HG03521 (cell line): ENCODE measurements around the gene PRPH.
"Not testable (repeated sequence)": the region's sequence is repeated elsewhere in the genome, so short reads cannot be mapped to it uniquely, and the experiment has no call there.

ENCODE experiments used
- ATAC-seq: cut with Tn5 transposase; IDR thresholded peaks from one replicate; pipeline ENCODE4 v1.9.1; 2021; ENCODE audit warnings: mild to moderate bottlenecking, moderate library complexity; ENCODE audit not compliant: unreplicated experiment

The PRPH gene

DNA sequence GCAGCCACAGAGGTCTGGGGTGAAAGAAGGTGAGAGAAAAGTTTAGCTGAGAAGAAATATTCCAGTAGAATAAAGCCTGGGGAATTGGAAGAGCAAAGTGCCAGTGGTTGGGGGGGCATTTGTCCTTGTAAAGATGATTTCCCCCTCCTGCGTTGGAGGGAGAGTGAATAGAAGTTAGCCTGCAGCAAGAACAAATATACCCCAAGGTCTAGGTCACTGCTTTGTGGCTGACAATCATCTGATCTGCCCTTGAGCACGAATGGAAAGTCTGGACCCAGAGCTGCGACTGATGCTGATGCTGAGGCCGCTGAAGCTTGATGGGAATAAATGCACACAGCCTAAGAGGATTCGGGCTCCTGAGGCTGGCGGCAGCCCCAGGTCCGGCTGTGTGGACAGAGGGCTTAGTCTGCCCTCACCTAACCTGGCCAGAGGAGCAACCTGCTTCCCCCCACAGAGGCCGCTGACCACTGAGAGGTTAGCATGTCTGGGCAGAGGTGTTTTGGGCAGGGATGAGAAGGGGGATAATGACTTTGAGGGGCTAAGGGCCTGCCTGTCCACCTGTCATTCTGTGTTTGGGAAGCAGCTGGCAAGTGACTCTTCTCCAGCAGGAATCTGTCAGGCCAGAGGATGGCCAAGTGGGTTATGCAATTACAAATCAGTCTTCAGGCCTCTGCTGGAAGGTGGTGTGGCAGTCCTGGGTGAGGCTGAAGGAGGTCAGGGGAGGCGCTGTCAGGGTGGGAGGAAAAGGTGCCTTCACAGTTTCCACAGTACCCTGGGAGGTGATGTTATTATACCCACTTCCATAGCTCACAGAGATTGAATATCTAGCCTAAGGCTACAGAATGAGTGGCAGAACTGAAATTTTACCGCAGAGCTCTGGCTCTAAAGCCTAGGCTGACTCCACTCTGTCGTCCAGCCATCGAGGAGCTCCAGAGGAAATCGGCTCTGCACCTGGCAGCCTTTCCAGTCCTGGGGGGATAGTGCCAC, 18.4 kb upstream of the PRPH start:
- ATAC-seq: no peak

DNA sequence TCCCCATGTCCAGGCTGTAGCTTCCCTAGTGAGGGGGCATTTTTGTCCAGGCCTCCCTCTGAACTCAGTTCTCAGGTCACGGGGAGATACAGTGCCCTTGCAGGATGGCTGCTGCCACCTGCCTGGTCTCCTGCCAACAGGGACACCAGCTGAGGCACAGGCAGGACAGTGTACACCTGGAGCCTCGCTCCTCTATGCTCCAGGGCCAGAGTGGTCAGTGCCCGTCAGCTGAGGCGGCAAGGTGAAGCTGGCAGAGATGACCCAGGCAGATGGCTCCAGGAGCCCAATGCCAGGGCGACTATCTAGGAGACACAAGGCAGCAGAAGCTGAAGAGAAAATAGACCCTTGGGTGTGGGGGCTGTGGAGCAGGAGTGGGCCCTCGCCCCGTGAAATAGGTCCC, 17.5 kb upstream of the PRPH start:
- ATAC-seq: no peak

DNA sequence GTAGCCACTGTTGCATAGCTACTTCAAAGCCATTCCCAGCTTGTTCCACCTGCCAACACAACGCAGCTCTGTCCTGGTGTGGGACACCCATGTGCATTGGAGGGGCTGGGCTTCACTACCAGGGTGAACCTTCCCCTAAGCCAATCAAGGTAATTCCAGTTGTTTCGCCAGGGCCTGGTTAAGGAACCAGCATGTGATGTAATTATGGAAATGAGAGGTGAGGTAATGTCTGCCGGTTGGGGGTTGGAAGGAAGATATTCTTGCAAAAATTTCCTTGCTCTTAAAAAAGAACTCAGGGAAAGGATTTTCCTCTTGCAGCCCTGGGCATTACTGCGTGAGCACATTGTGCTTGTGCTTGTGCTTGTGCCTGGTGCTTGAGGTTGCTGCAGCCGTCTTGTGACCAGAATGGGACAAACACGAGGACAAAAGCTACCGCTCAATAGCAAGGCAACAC, 15.2 kb upstream of the PRPH start:
- ATAC-seq: no peak

DNA sequence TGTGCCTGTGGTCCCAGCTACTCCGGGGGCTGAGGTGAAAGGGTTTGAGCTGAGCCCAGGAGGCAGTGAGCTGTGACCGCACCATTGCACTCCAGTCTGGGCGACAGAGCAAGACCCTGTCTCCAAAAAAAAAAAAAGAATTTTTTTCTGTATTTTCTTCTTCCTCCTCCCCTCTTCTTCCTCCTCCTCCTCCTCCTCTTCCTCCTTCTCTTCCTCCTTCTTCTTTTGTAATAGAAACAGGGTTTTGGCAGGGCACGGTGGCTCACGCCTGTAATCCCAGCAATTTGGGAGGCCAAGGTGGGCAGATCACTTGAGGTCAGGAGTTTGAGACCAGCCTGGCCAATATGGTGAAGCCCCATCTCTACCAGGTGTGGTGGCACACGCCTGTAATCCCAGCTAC, 14.4 kb upstream of the PRPH start:
- ATAC-seq: not testable (repeated sequence)

DNA sequence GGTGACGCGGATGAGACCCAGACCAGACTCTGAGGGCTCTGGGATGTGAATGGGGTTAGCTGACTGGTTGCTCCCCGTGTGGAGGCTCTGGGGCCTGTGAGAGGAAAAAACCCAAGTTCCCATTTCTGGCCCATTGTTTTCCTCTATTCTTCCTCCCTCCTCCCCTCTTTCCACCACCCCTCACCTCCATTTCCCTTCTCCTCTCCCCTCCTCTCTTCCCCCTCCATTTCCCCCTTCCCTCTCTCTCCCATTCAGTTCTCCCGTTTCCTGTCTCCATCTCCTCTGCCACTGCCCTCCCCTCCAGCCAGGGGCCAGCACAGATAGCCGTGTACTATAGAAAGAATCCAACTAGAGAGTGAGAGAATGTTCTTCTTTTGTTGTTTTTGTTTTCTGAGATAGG, 12.6 kb upstream of the PRPH start:
- ATAC-seq: no peak

DNA sequence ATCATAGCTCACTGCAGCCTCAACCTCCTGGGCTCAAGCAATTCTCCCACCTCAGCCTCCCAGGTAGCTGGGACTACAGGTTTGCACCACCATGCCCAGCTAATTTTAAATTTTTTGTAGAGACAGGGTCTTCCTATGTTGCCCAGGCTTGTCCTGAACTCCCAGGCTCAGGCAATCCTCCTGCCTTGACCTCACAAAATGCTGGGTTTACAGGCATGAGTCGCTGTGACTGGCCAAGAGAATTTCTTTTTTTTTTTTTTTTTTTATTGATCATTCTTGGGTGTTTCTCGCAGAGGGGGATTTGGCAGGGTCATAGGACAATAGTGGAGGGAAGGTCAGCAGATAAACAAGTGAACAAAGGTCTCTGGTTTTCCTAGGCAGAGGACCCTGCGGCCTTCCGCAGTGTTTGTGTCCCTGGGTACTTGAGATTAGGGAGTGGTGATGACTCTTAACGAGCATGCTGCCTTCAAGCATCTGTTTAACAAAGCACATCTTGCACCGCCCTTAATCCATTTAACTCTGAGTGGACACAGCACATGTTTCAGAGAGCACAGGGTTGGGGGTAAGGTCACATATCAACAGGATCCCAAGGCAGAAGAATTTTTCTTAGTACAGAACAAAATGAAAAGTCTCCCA, 12.1 kb upstream of the PRPH start:
- ATAC-seq: not testable (repeated sequence)

DNA sequence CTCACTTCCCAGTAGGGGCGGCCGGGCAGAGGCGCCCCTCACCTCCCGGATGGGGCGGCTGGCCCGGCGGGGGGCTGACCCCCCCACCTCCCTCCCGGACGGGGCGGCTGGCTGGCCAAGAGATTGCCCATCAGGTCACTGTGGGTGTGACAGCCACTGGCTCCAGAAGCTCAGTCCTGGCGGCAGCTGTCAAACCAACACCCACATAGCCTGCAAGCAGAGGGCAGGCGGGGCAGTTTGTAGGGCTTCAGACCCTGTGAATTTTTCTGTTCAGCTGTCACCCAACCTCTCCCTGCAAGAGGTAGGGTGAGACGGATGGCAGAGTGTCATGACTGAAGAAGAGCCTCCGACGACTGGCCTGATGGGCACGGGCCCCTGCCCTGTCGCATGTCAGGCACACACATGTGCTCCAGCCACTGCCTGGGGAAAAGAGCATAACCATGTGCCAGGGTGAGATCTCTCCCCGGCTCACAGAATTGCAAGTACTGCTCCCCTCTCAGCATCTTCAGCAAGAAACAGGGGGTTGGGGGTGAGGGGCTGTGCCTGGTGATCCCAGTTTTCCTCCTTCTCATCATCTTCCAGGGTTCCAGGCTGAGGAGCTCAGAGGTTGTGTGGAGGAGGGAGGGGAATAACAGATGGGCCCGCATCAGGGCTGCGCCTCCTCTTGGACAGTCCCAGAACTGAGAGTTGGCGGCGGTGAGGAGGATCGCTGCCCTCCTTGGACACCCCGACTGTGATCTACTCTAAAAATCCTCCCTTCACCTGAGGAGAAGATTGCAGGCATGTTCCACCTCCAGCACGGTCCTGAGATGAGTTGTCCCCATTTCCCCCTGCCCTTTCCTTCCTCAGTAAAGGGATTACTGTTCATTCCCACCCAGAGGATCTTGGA, 11.2 kb upstream of the PRPH start:
- no peak for ATAC-seq

DNA sequence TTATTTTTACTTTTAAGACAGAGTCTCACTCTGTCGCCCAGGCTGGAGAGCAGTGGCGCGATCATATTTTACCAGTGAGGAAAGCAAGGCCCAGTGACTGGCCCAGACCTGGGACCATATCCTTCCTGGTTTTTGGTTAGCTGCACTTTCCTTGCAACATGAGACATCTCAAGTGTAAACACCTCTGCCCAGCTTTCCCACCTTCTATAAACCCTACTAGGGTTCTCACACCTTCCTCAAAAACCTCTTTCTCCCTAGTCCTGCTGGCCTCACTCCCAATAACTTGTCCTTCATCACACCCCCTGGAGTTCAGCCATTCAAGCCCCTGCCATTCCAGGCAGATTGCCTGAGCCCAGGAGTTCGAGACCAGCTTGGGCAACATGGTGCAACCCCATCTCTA, 10.3 kb upstream of the PRPH start:
- ATAC-seq: no peak

DNA sequence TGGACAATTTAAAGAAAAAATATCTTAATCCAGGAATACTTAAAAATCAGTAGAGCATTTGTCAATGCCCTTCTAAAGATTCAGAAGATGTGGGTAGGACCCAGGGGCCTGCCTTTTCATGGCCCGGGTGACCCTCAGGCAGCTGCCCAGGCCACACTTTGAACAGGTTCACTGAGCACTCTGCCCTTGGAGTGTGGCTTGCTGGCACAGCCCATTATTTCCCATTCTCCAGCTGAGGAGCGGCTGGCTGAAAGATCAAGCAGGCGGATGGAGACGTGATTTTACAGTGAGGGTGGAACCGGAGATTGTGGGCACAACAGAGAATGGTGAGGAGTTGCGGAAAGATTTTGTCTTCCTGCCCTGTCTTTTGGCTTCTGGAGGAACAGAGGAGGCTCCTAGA, 7.1 kb upstream of the PRPH start:
- ATAC-seq: no peak

DNA sequence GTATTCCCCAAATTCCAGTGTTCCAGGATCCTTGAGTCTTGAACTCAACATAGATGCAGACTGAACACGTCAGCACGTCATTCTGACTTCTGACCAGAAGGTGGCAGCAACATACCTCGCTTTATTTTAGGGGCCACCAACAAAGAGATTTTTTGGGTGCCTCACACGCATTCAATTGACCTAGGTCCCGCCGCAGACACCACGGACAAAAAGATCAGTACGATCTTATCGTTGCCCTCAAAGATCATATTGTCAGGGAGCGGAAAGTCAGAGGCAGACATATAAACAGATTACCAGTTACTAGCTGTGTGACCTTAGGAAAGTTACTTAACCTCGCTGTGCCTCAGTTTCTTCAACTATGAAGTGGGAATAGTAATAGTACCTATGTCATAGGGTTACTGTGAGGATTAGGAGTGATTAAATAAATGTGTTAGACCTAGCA, 6.5 kb upstream of the PRPH start:
- no peak for ATAC-seq

DNA sequence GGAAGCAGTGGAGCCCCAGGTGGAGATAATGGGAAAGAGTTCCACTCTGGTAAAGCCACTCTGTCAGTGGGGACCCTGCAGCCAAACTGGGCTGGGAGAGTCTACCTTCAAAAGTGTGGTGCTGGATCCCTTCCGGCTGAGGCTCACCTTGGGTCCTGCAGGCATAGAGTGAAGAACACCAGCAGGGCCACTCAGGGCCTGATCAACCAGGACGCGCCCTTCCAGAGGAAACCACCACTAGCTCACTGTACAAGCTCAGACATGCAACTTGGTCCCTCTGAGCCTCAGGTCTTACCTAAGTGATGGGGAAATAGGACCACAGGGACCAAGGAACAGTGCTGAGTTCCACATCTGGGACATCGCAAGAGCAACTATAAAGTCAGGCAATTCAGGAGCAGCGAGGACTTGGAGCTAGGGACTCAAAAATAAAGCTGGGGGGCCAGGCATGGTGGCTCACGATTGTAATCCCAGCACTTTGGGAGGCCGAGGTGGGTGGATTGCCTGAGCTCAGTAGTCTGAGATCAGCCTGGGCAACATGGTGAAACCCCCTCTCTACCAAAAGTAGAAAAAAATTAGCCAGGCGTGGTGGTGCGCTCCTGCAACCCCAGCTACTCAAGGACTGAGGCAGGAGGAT, 5.9 kb upstream of the PRPH start:
- ATAC-seq: no peak

DNA sequence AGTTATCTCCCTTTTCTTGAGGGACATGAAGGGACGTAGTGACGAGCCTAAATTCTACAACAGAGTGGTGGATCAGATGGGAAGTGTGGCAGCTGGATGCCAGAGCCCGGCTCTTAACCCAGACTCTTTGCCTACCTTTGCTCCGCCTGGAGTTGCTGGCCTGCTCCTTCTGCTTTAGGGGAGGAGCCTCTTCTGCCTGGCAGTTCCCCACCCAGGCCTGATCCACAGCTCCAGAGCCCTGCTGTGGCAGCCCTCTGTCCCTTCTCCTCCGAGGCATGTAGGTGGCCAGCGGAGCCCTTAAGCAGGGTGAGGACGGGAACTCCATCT, 2.3 kb upstream of the PRPH start:
- ATAC-seq: no peak

DNA sequence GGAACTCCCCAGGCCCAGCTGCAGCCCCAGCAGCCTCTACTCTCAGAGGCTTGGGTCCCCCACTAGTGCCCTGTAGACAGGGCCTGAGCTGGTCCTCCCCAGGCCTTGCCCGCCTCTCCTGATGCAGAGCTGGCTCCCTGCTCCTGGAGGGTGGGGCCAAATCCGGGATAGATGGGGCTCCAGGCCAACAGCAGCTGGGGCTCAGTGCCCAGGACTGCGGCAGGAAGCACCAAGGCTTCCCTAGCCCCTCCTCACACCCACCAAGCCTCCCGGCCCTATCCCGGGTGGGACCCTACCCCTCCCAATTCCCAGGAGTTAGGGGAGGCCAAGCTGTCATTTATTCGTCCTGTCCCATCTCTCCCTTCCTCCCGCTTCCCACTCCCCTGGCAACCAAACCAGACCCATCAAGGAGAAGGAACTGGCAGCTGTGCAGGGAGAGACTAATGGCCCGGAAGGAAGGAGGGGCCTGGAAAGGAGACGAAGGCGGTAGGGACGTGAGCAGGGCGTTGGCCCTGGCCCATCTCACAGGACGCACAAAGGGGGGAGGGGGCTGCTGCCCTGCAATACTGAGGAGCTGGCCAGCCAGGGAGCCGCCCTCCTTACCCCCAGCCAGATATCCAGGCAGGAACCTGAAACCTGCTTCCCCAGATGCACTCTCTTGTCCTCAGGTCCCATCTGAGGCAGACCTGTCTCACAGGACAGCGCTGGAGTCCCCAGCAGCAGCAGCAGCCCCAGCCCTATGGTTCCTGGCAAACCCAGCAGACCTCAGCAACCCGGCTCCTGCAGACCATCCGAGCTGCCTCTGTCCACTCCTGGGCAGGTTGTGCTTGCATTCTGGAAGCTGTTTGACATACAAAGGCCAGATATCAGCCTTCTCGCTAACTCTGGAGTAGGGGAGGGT, 1.6 kb upstream of the PRPH start:
- no peak for ATAC-seq

DNA sequence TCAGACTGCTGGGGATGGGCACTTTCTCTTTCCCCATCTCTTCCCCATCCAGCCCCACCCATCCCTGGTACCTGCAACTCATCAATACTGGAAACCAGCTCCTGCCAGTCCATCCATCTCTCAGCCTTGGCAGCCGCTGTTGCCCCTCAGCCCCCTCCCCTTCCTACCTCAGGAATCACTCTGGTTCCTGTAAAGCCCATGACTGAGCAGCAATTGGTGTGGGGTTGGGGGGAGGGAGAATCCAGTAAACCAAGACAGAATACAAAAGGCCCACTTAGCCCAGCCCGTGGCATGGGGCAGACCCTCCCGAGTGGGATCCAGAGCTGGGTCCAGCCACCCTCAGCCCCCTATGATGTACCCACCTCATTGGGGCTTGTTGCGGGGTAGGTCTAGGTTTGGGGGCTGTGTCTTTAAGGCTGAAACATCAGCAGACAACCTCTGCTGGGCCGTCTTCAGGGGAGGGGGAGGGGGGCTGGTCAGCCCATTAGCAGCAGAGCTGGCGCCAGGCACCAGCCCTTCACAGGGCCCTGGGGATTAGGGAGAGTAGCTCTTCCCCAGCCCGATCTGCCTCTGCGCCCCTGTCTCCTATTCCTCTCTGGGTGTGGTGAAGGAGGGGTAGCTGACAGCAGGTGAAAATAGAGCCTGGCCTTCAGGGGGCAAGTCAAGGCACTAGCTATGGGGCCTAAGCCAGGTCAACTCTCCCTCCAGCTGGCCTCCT, 702 bp upstream of the PRPH start:
- ATAC-seq: no peak

DNA sequence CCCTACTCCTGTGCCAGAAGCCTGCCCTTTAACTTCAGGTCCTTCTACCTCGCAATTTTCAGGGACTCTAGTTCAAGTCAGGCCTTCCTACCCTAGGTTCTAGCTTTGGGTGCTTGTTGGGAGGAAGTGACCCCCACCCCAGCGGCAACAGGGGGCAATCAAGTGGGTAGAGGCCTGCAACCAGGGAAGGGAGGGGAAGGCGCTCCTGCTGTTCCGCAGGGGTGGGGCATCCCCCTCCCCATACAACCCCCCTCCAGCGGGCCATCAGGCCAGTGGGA, 204 bp upstream of the PRPH start:
- ATAC-seq: no peak

DNA sequence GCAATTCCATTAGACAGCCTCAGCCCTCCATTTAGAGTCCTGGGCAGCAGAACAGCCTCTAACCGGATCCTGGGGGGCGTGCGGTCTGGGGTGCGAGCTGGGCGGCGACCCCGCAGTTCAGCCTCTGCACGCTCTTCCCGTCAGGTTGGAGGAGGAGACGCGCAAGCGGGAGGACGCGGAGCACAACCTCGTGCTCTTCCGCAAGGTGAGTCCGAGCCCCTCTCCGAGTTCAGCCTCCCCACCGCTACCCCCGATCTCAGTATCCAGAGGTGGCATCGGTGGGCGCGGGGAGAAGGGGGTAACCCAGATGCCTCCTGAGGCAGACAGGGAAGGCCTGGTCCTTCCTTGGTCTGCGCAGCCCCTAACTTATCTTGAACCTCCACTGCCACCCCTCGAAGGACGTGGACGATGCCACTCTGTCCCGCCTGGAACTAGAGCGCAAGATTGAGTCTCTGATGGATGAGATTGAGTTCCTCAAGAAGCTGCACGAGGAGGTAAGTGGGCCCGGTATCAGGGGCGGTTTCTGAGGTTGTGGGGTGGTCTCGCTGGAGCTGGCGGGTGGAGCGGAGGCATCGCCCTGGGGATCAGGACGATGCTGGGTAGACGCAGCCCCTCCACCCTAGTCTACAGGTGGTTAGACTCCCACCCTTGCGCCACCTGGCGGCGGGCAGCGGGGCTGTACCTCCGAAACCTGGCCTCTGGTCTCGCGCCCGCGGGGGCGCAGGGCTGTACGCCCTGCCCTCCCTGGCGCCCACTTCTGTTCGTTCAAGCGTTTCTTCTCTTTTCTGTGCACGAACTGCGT, 1.3 kb downstream of the PRPH start:
- ATAC-seq: no peak

DNA sequence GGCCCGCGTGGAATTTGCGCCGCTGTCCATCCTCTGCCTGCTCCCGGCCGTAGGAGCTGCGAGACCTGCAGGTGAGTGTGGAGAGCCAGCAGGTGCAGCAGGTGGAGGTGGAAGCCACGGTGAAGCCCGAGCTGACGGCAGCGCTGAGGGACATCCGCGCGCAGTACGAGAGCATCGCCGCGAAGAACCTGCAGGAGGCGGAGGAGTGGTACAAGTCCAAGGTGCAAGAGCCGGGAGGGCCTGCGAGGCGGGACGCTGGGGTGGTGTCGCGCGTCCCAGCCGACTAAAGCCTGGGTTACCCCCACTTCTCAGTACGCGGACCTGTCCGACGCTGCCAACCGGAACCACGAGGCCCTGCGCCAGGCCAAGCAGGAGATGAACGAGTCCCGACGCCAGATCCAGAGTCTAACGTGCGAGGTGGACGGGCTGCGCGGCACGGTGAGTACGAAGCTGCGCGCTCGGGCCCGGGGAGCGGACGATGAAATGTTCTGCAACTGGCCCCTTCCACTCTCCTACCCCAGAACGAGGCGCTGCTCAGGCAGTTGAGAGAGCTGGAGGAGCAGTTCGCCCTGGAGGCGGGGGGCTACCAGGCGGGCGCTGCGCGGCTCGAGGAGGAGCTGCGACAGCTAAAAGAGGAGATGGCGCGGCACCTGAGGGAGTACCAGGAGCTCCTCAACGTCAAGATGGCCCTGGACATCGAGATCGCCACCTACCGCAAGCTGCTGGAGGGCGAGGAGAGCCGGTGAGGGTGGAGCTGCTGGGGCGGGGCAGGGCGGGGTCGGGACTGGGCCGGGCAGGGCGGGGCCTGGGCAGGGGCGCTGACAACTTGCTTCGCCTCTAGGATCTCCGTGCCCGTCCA, 2.1 kb downstream of the PRPH start:
- ATAC-seq: no peak

DNA sequence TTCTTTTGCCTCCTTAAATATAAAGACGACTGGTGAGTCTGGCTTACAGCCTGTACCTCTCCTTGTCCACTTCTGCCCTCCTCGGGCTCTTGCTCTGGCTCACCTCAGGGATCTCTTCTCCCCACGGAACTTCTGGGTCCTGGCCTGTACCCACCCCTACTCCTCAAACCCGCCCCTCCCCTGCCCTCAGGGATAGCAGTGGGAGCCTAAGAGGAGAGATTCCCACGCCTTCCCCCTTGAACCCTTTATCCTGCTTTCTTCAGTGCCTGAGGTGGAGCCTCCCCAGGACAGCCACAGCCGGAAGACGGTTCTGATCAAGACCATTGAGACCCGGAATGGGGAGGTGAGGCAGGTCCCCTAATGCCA, 2.7 kb downstream of the PRPH start:
- no peak for ATAC-seq
